OCI-LY1 (cell line): ENCODE measurements around the gene SLC36A2.

Source experiments
- H2AFZ ChIP-seq: fragments of 200-600 bp; sonication (generic), shearing (Covaris generic); 2 replicates; pipeline ENCODE4 v1.6.0; 2014; ENCODE audit warnings: antibody characterized with exemption, mild to moderate bottlenecking, low read length
- H3F3A ChIP-seq: fragments of 200-600 bp; sonication (generic), shearing (Covaris generic); 2 replicates; pipeline ENCODE4 v1.6.0; 2014; ENCODE audit warnings: mild to moderate bottlenecking, antibody characterized with exemption, low read length, moderate library complexity; ENCODE audit not compliant: insufficient read depth
- H3K27ac ChIP-seq: fragments of 200-600 bp; sonication (generic); 2 replicates; pipeline ENCODE4 v1.5.1; 2014; ENCODE audit warnings: low read length, mixed run types, mild to moderate bottlenecking, low read depth; ENCODE audit not compliant: poor library complexity, severe bottlenecking
- H3K27me3 ChIP-seq: fragments of 200-600 bp; sonication (generic); 2 replicates; pipeline ENCODE4 v1.6.0; 2014; ENCODE audit warnings: antibody characterized with exemption, mild to moderate bottlenecking, low read length, moderate library complexity; ENCODE audit not compliant: insufficient read depth
- H3K36me3 ChIP-seq: fragments of 200-600 bp; sonication (generic); 2 replicates; pipeline ENCODE4 v1.6.1; 2014; ENCODE audit warnings: mild to moderate bottlenecking, antibody characterized with exemption, low read length, moderate library complexity, mixed read lengths; ENCODE audit not compliant: insufficient read depth
- H3K4me1 ChIP-seq: fragments of 200-600 bp; sonication (generic); 2 replicates; pipeline ENCODE4 v1.5.1; 2014; ENCODE audit warnings: mild to moderate bottlenecking, low read length, moderate library complexity; ENCODE audit not compliant: insufficient read depth, severe bottlenecking
- H3K4me2 ChIP-seq: fragments of 200-600 bp; sonication (generic), shearing (Covaris generic); 2 replicates; pipeline ENCODE4 v1.6.1; 2014; ENCODE audit warnings: low read length
- H3K4me3 ChIP-seq: fragments of 200-600 bp; sonication (generic); 2 replicates; pipeline ENCODE4 v1.5.1; 2014; ENCODE audit warnings: low read length, low read depth, mild to moderate bottlenecking, mixed read lengths; ENCODE audit not compliant: poor library complexity, severe bottlenecking
- H3K79me2 ChIP-seq: fragments of 200-600 bp; shearing (Covaris generic); 2 replicates; pipeline ENCODE4 v1.6.1; 2016; ENCODE audit warnings: mixed run types, low read length, mixed read lengths; ENCODE audit not compliant: insufficient read depth
- H3K9ac ChIP-seq: fragments of 200-600 bp; sonication (generic), shearing (Covaris generic); 2 replicates; pipeline ENCODE4 v1.6.1; 2014; ENCODE audit warnings: mild to moderate bottlenecking, low read length, mixed read lengths
- H3K9me2 ChIP-seq: fragments of 200-600 bp; sonication (generic), shearing (Covaris generic); 2 replicates; pipeline ENCODE4 v1.6.1; 2014; ENCODE audit warnings: low read depth, mild to moderate bottlenecking, low read length, mixed read lengths
- H3K9me3 ChIP-seq: fragments of 200-600 bp; shearing (Covaris generic); 2 replicates; pipeline ENCODE4 v1.6.1; 2014; ENCODE audit warnings: low read length, mixed read lengths
- H4K20me1 ChIP-seq: fragments of 200-600 bp; sonication (generic), shearing (Covaris generic); 2 replicates; pipeline ENCODE4 v1.6.0; 2016; ENCODE audit warnings: mild to moderate bottlenecking, low read length; ENCODE audit not compliant: insufficient read depth
- CTCF ChIP-seq: fragments of 200-600 bp; sonication (generic), shearing (Covaris generic); IDR thresholded peaks from 2 replicates; pipeline ENCODE4 v1.5.1; 2017; ENCODE audit warnings: mild to moderate bottlenecking, antibody characterized with exemption, low read length, moderate library complexity, mixed read lengths
- EZH2 ChIP-seq: fragments of 200-600 bp; sonication (generic), shearing (Covaris generic); IDR thresholded peaks from 2 replicates; pipeline ENCODE4 v1.8.0; 2017; ENCODE audit warnings: borderline replicate concordance, mixed run types, mild to moderate bottlenecking, antibody characterized with exemption, low read length, moderate library complexity, mixed read lengths

Gene SLC36A2

DNA sequence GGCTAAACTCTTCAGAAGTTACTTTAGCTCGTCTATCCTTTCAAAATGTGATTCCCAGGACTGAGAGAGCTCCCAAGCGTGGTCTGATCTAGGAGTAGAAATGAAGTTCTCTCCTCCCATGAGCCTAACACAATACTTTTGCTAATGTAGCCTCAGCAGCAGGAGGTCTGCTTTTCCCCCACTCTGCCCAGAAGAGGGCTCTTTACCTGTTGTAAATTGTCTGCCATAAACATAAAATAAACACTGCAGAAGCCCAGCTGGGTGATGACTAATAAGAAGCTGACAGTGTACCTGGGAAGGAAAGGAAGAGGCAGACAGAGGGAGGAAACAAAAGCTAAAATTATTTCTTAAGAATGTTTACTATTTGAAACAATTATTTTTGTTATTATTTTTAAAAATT is 59.2 kb downstream of the SLC36A2 start:
- Histone ChIP-seq H4K20me1 (no peaks in the 10 kb centered on the region), H3K9ac (no peak overlapping the region), H3K4me1 (no peaks in the 10 kb centered on the region), H3F3A (no peaks in the 10 kb centered on the region), H3K27me3 (no peaks in the 10 kb centered on the region), H2AFZ (no peak overlapping the region), H3K27ac (no peak overlapping the region), H3K9me3 (peaks cover 2% of the 10 kb centered on the region; the same call in 1 of the 2 replicates), H3K4me2 (no peak overlapping the region), H3K79me2 (no peaks in the 10 kb centered on the region), H3K9me2 (no peaks in the 10 kb centered on the region), H3K36me3 (no peaks in the 10 kb centered on the region; the same call in 1 of the 2 replicates), H3K4me3 (no peak overlapping the region)
- TF ChIP-seq EZH2: no peak
- peak; percentile 41 for TF ChIP-seq CTCF

GRCh38 chr5:151286246-151286645 is 61.1 kb downstream of the SLC36A2 start:
- Histone ChIP-seq H3K9me2 (no peaks in the 10 kb centered on the region), H3K9me3 (no peaks in the 10 kb centered on the region), H3K36me3 (no peaks in the 10 kb centered on the region; the same call in 1 of the 2 replicates), H3K9ac (no peak overlapping the region), H2AFZ (no peak overlapping the region), H3K4me3 (no peak overlapping the region), H4K20me1 (no peaks in the 10 kb centered on the region), H3F3A (no peaks in the 10 kb centered on the region), H3K27ac (no peak overlapping the region), H3K4me1 (no peaks in the 10 kb centered on the region), H3K79me2 (no peaks in the 10 kb centered on the region), H3K4me2 (no peak overlapping the region), H3K27me3 (no peaks in the 10 kb centered on the region)
- no peak for TF ChIP-seq EZH2

DNA sequence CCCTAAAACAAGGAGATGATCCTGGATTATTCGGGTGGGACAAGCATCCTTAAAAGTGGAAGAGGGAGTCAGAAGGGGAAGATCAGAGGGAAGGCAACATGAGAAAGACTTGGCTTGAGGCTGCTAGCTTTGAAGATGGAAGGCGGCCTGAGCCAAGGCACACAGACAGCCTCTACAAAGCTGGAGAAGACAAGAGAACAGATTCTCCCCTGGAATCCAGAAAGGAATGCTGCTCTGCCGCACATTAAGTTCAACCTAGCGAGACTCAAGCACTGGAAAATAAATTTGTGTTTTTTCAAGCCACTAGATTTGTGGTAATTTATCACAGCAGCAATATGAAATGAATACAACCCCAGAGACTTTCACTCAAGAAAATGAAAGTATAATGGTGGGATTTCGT is 61.7 kb downstream of the SLC36A2 start:
- no peak for TF ChIP-seq EZH2
- TF ChIP-seq CTCF: no peak
- Histone ChIP-seq H2AFZ (no peak overlapping the region), H3K79me2 (no peaks in the 10 kb centered on the region), H3K27me3 (no peaks in the 10 kb centered on the region), H4K20me1 (no peaks in the 10 kb centered on the region), H3K4me1 (no peaks in the 10 kb centered on the region), H3K9me2 (no peaks in the 10 kb centered on the region), H3K4me3 (no peak overlapping the region), H3K27ac (no peak overlapping the region), H3K9me3 (no peaks in the 10 kb centered on the region), H3K36me3 (no peaks in the 10 kb centered on the region), H3K9ac (no peak overlapping the region), H3K4me2 (no peak overlapping the region), H3F3A (no peaks in the 10 kb centered on the region)

- no peak overlapping the region for H3K4me2 ChIP-seq
- H3K4me3 ChIP-seq: no peak overlapping the region
- no peak overlapping the region for H3K9ac ChIP-seq
- H3K4me1 ChIP-seq: no peaks in the 10 kb centered on the region
- no peaks in the 10 kb centered on the region for H3F3A ChIP-seq
- no peaks in the 10 kb centered on the region for H3K36me3 ChIP-seq
- H2AFZ ChIP-seq: no peak overlapping the region
- no peaks in the 10 kb centered on the region for H3K79me2 ChIP-seq
- TF ChIP-seq EZH2 (no peak), CTCF (peak; percentile 67)
- no peaks in the 10 kb centered on the region for H3K9me2 ChIP-seq
- H3K9me3 ChIP-seq: no peaks in the 10 kb centered on the region
- no peaks in the 10 kb centered on the region for H4K20me1 ChIP-seq
- H3K27ac ChIP-seq: no peak overlapping the region
- no peaks in the 10 kb centered on the region for H3K27me3 ChIP-seq
These were observed 62.9 kb downstream of the SLC36A2 start for GRCh38 chr5:151284392-151284967.
